ENCODE data around the gene OR2T2.
"Not testable (repeated sequence)": the region's sequence is repeated elsewhere in the genome, so short reads cannot be mapped to it uniquely, and the experiment has no call there.

Gene OR2T2

GRCh38 chr1:248445399-248445798 lies at the start of gene OR2T2:
Gene OR2T2 (plus strand): TSS chr1:248445637. CDS start chr1:248452798, 7,161 bp downstream.
- not testable (repeated sequence) for DNase-seq

DNA sequence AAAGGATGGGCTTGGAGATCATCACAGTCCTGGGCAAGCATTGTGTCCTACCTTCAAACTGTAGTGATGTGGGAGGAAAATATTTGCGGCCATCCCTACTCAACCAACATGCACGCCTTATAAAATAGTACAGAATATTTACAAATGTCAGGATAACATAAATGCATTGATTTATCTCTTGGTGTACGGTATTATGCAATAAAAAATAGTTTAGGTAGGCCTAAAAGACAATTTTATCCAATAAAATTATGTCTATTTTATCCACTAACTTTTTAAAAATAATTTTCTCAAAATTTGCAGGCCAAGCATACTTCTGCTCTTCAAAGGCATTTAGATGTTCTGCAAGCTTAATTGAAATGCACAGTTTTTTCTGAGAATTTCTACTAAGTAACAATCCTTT lies 42.7 kb upstream of the OR2T2 start, which contains the start of gene OR2T1:
Gene OR2T1 (plus strand): TSS at position 301 of the 400 bp plus-strand sequence. CDS start 3,100 bp downstream, outside the sequence.
- DNase-seq: no peak

- no peak for DNase-seq
Observed at GRCh38 chr1:248404024-248404423, 41.4 kb upstream of the OR2T2 start.

GRCh38 chr1:248406721-248407692 lies 38.4 kb upstream of the OR2T2 start:
- DNase-seq: no peak

- DNase-seq: no peak
Observed at GRCh38 chr1:248416226-248416625, 29.2 kb upstream of the OR2T2 start.

DNA sequence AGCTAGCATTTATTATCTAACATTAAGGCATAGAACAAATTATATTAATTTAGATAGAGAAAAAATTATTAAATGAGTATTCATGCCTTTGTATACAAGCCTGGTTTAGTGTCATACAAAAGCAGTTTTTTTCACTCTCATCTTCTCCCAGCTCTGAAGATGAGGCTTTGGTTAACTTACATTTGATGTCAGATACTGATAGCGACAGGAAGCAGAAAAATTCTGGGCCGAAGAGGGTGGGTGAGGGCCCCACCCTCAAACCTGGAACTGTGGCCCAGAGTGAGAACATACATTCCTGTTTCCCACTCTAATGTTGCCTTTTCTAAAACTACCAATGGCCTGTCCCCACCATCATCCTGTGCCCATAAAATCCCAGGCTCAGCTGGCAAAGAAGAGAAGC lies 27.6 kb upstream of the OR2T2 start:
- no peak for DNase-seq

GRCh38 chr1:248421384-248421783 lies 24.1 kb upstream of the OR2T2 start:
- no peak for DNase-seq

DNA sequence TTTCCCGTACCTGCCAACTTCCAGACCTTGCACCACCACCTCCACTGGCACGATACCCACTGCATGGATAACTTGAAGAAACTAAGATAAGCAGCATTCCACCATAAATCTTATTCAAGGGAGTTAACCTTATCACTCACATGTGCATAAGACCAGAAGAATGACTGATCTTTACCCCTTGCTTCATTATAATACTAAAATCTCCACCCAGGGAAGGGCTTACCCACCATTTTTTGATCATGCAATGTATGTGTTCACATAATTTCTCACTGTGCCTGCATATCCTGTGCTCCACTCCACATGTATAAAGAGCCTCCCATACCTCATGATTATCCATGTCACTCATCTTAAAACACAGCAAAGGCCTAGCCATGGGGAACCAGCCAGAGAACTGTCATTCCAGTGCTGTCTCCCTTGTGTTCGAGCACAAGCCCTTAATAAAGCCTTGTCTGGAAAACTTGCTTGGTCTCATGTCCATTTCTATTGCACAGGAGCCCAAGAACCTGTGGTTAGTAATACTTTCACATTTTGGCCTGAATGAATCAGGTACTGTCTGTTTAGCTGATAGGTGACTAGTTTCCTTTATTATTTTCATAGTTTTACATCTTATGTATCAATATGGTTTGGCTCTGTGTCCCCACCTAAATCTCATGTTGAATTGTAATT lies 17.8 kb upstream of the OR2T2 start:
- DNase-seq: not testable (repeated sequence)

DNA sequence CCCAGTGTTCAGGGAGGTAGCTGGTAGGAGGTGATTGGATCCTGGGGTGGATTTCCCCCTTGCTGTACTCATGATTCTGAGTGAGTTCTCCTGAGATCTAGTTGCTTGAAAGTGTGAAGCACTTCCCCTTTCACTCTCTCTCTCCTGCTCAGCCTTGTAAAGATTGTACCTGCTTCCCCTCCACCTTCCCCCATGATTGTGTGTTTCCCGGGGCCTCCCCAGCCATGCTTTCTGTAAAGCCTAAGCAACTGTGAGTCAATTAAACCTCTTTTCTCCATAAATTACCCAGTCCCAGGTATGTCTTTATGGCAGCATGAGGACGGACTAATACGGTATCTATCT lies 17.3 kb upstream of the OR2T2 start:
- DNase-seq: not testable (repeated sequence)

DNA sequence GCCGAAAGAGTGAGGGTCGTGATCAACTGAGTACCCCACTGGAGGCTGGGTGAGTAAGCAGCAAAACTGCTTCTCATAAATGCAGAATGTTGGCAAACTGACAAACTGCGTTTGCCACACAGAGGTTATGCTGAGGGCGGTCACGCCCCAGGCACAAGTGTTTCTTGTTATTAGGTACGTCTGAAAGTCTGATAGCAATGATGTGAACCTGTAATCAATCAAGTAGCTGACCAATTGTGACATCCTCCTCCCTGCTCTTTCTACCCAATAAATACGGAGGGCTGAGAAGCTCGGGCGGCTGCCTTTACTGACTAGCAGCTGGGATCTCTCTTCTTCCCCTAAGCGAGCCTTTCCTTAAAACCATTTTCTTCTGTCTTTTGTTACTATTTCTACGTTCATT lies 13.8 kb upstream of the OR2T2 start:
- not testable (repeated sequence) for DNase-seq

DNA sequence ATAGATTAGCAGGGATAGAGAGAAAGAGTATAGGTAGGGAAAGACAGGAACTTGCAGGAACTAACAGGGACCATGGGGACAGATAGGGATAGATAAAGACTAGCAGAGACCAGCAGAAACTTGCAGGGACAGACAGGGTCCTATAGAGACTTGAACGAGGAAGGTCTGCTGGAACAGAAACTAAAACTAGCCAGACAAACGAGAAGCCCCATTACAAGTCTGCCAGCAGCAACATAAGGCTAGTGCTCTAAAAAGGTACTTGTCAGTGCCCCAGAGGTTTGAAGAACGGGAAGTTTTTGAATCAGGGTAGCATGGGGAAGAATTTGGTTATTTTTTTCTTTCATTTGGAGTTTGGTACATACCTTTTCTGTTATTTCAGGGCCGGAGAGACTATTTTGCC lies 13.2 kb upstream of the OR2T2 start:
- DNase-seq: not testable (repeated sequence)

- not testable (repeated sequence) for DNase-seq
Observed at GRCh38 chr1:248433811-248434415, 11.5 kb upstream of the OR2T2 start.

DNA sequence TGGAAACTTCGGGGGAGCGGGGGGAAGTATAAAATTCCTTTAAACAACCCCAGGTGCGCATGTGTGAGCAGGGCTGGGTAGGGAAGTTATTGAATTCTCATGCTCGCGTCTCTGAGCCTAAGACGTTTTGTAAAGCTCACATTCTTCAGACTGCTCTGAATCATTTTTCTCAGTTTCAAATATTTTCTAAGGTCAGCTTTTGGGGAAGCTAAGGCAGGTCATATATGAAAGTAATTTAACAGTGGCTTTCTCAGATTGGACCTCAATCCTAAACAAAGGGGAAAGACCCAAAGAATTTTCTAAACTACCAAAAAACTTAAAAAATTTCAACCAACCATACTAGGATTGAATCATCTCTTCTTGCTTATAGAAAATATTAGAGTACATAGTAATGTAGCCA lies 10.5 kb upstream of the OR2T2 start:
- DNase-seq: not testable (repeated sequence)

DNA sequence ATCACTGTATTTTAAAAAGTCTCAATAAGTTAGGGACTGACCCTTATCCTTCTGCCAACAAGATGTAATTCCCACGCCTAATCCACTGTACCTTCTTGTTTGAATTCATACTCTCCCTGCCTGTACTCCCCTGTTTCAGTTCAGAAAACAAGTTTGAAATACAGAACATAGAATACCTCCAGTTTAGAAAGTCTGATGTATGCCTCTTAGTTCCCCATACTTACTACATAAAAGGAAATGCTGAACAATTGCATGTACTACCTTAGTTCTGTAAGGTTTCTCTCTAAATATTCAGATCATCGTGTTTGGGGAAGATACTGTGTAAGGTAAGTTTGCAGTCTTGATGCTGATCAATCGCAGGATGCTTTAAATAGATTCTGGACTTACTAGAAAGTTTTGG lies 9.1 kb upstream of the OR2T2 start:
- not testable (repeated sequence) for DNase-seq

DNA sequence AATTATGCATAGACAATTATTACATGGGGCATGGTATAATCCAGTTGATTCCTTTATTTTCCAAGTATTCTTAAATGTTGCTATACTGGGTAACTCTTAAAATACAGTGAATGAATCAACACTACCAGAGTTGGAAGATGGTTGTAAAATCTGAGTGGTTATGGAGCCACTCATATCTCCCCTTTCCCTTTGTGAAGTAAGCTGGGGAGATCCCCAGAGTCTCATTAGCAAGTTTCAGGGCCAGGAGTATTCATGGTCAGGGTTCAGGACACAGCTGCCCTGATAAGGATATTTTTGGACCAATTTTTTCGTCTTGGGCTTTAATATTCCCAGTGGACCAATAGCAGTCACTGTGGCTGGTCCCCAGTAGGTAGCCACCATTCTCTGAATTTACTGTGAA lies 6.8 kb upstream of the OR2T2 start:
- not testable (repeated sequence) for DNase-seq

DNA sequence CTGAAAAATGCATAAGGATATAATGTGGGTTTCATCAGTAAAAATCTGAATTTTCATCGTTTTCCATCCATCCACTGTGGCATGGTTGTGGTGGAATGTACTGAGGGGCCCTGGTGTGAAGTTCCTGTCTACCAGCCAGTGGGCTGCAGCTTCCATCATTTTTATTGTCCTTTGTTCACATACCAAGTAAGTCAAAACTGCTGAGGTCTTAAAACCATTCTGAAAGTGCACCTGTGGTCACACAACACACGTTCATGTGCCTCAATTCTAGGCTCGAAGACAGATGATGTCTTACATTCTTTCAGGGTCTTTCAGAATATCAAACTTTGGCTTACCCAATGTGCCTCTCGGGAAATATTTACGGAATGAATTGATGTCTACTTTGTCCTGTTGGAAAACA lies 6.2 kb upstream of the OR2T2 start:
- not testable (repeated sequence) for DNase-seq

- not testable (repeated sequence) for DNase-seq
Observed at GRCh38 chr1:248442500-248443277, 2.7 kb upstream of the OR2T2 start.

GRCh38 chr1:248444603-248445002 lies 834 bp upstream of the OR2T2 start:
- not testable (repeated sequence) for DNase-seq

DNA sequence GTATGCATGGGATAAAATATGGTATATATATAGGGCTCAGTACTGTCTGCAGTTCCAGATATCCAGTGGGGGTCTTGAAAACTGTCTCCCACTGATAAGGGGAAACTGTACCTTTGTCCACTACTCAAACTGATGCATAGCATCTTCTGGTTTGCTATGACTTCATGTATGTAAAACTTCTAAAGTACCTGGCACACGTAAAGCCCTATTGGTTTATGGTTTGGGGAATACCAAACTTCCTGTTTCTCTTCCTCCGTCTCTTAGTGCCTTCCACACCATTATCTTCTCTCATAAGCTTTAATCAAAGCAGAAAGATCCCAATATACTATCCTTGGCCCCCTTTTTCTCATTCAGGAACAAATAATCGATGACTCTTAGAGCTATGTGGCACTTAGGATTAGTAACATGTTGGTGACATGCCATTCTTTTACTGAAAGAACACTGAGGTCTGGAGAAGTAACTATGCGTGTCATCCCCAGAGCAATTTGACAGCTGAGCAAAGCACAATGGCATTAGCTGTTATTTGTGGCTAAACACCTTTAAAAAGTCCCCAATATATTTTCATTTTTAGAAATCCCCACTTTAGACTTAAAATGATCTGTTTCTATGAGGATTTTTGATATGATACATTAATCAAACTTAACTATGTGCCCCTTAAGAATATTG lies 3.1 kb downstream of the OR2T2 start:
- DNase-seq: not testable (repeated sequence)

GRCh38 chr1:248449821-248450465 lies 4.5 kb downstream of the OR2T2 start:
- not testable (repeated sequence) for DNase-seq

DNA sequence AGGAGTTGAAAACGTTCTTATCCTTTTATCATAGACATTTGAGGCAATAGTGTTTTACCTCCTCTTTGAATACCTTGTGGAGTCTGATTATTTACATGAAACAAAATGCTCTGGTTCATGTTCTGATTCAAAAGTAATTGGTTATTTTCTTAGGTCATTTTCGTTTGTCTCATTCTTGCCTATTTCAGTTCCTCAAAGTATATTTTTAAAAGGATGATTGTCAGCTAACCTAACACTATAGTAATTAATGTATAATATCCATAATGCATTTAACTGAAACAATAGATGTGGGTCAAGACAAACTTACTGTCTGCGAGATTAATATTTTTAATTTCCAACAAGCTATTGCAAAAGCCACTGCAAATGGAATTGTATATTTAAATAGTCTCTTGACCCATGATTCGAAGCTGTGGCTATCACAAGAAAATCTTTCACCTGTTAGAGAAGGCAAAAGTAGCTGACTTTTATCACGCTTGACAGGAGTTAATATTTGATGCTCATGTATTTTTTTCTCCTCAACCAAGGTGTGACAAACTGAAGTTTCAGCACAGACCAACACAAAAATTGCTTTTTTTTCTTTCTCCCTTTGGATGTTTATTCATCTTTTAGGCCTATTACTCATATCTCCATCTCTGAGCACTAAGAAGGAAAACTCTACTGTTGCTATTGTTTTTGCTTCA lies 5.2 kb downstream of the OR2T2 start:
- not testable (repeated sequence) for DNase-seq

Data from suppressor macrophage treated with lipopolysaccharide for 1 hour (primary cell).